ENCODE data around the gene ARHGEF17. TPM values are rescaled to one million over a fixed set of nuclear protein-coding genes. Genes with fewer than 3 reads are reported as not detected.

ARHGEF17 gene, protein sequence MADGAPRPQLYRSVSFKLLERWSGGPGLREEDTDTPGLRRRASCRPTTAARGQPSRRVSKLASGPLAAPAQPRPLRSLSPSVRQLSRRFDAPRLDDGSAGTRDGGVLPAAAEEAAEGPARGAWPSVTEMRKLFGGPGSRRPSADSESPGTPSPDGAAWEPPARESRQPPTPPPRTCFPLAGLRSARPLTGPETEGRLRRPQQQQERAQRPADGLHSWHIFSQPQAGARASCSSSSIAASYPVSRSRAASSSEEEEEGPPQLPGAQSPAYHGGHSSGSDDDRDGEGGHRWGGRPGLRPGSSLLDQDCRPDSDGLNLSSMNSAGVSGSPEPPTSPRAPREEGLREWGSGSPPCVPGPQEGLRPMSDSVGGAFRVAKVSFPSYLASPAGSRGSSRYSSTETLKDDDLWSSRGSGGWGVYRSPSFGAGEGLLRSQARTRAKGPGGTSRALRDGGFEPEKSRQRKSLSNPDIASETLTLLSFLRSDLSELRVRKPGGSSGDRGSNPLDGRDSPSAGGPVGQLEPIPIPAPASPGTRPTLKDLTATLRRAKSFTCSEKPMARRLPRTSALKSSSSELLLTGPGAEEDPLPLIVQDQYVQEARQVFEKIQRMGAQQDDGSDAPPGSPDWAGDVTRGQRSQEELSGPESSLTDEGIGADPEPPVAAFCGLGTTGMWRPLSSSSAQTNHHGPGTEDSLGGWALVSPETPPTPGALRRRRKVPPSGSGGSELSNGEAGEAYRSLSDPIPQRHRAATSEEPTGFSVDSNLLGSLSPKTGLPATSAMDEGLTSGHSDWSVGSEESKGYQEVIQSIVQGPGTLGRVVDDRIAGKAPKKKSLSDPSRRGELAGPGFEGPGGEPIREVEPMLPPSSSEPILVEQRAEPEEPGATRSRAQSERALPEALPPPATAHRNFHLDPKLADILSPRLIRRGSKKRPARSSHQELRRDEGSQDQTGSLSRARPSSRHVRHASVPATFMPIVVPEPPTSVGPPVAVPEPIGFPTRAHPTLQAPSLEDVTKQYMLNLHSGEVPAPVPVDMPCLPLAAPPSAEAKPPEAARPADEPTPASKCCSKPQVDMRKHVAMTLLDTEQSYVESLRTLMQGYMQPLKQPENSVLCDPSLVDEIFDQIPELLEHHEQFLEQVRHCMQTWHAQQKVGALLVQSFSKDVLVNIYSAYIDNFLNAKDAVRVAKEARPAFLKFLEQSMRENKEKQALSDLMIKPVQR (N-terminal part only)
- total RNA-seq, result under 1 TPM in 1 of 2 experiments, not detected in 1; 0.18 TPM

DNA sequence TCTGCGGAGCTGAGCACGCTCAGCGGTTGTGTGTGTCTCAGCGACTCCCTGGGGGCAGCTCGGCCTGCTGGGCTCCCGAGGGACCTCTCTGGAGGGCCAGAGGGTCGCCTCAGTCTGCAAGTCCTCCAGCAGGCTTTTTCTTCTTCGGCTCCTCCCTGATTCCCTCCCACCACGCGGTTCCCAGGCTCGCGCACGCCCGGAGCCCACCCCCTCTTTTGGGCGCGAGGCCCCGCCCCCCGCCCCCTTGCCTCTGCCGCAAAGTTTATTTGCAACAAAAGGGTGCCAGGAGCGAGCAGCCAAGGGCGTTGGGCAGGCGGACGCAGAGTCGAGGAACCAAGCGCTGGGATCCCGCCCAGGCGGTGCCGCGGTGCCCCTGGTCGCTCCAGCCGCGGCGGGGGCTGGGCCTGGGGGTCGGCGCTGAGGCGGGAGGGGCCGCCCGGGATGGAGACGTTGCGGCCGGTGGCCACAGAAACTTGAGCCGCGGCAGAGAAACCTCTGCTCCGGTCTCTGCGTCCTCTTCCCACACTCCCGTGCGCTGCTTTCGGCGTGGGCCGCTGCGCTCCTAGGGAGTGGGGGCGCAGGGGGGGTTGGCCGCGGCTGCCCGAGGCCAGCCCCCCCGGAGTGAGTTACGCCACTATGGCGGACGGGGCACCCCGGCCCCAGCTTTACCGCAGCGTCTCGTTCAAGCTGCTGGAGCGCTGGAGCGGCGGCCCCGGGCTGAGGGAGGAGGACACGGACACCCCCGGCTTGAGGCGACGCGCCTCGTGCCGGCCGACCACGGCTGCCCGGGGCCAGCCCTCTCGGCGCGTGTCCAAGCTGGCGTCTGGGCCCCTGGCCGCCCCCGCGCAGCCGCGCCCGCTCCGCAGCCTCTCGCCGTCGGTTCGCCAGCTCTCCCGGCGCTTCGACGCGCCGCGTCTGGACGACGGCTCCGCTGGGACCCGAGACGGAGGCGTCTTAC, at the start of gene ARHGEF17:
ARHGEF17 (plus strand) TSS at position 274 of the 958 bp plus-strand sequence; CDS start at position 637, 363 bp downstream.
- Mint-ChIP-seq H3K36me3 (ENCODE audit: low read depth) (peaks cover 4% of the 10 kb centered on the region), H3K27me3 (ENCODE audit: low read depth) (peaks cover 28% of the 10 kb centered on the region), H3K9me3 (ENCODE audit: insufficient read depth) (no peaks in the 10 kb centered on the region), H3K4me1 (ENCODE audit: low read depth) (peaks cover 13% of the 10 kb centered on the region), H3K27ac (peak within 1 kb of the TSS; percentile 41), H3K4me3 (peak within 1 kb of the TSS; percentile 84)
- ChIA-PET POLR2A (no interaction called here), CTCF (interaction anchor here (0.9 to 6.8 kb wide), 14 partner anchors 10 to 318 kb away, joined by 3 to 93 read pairs (median 13); no protein-coding TSS in a partner anchor)
- peak; percentile 24 for ATAC-seq
- DNase-seq, result peak; percentile 40

DNA sequence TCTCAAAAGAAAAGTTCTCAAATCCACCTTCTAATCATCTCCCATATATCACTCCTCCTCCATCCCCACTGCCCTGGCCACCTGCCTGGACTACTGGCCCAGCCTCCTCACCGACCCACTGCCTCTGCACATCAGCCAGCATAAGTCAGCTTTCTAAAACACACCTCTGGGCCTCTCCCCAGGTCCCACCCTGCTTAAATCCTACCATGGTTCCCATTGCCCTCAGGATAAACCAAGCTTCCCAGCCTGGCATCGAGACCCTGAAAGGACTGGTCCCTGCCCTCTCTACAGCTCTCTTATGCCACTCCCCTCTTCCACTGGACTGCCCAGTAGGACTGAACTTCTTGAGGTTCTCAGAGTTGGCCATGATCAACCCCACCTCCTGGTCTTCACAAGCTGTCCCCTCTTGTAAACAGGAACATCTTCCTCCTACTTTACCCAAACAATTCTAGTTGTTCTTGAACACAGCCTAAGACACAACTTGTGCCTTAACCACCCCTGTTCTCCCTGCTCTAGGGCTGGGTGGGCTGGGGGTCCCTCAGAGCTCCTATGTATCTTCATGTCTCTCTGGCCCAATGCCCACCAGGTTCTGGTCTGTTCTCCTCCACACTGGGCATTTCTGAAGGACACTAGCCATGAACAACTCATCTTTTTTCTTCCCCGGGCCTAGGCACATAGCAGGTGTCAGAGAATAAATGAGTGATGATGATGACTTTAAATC, 48.5 kb upstream of the ARHGEF17 start:
- H3K36me3 Mint-ChIP-seq (ENCODE audit: low read depth), result no peaks in the 10 kb centered on the region
- DNase-seq (no peak), ATAC-seq (no peak)
- H3K27ac Mint-ChIP-seq, result no peak overlapping the region
- no peaks in the 10 kb centered on the region for H3K9me3 Mint-ChIP-seq (ENCODE audit: insufficient read depth)
- POLR2A ChIA-PET, result no interaction called here
- H3K4me3 Mint-ChIP-seq, result no peak overlapping the region
- H3K4me1 Mint-ChIP-seq (ENCODE audit: low read depth), result no peaks in the 10 kb centered on the region
- peaks cover 28% of the 10 kb centered on the region for H3K27me3 Mint-ChIP-seq (ENCODE audit: low read depth)
- CTCF ChIA-PET, result no interaction called here

DNA sequence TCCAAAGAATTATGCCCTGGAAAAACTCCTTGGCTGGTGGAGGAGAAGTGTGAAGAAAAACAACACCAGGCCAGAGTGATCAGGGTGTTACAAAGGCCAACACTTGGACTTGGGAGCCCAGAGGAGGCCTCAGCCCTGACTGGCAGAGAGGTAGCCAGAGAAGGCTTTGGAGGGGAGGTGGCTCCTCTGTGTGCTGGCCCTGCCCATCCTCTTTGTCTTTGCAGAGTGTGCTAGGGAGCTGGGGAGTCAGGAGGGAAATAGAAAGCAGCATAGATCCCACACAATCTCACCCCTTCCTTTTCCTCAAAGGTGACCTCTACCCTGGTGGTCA, 48.0 kb upstream of the ARHGEF17 start:
- ChIA-PET CTCF (no interaction called here), POLR2A (no interaction called here)
- no peak overlapping the region for H3K4me3 Mint-ChIP-seq
- ATAC-seq (no peak), DNase-seq (no peak)
- peaks cover 33% of the 10 kb centered on the region for H3K27me3 Mint-ChIP-seq (ENCODE audit: low read depth)
- H3K36me3 Mint-ChIP-seq (ENCODE audit: low read depth), result no peaks in the 10 kb centered on the region
- H3K4me1 Mint-ChIP-seq (ENCODE audit: low read depth), result no peaks in the 10 kb centered on the region
- no peak overlapping the region for H3K27ac Mint-ChIP-seq
- no peaks in the 10 kb centered on the region for H3K9me3 Mint-ChIP-seq (ENCODE audit: insufficient read depth)

DNA sequence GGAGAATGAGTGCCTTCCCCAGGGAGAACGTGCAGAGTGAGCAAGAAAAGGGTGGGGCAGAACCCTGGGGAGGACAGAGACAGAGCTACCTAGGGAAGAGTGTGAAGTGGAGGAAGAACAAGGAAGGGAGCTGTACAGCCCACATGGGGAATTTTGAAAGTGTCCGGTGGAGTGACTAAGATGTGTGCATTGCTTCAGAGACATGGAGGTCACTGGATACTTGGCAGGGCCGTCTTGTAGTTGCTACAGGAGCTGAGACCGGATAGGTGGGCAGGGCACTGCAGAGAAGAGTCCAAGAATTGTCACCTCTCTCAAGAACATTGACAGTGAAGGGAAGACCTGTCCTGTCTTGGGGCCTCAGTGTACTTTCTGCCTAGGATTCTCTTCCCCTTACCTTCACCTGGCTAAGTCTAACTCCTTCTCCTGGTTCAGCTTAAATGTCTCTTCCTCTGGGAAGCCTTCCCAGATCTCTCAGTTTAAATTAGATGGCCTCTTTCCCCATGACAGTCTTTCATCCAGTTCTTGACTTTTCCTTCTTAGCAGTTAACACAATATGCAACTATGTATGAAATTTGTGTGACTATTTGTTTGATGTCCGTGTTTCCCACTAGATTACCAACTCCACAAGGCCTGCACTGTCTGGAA, 45.1 kb upstream of the ARHGEF17 start:
- H3K4me3 Mint-ChIP-seq, result no peak overlapping the region
- peaks cover 50% of the 10 kb centered on the region for H3K27me3 Mint-ChIP-seq (ENCODE audit: low read depth)
- no peak overlapping the region for H3K27ac Mint-ChIP-seq
- H3K4me1 Mint-ChIP-seq (ENCODE audit: low read depth), result no peaks in the 10 kb centered on the region
- POLR2A ChIA-PET, result no interaction called here
- ATAC-seq, result no peak
- no peaks in the 10 kb centered on the region for H3K9me3 Mint-ChIP-seq (ENCODE audit: insufficient read depth)
- DNase-seq, result no peak
- CTCF ChIA-PET, result interaction anchor here (0.6 to 1.4 kb wide), 3 partner anchors 26 to 1042 kb away, joined by 3 to 5 read pairs (median 5); no protein-coding TSS in a partner anchor
- H3K36me3 Mint-ChIP-seq (ENCODE audit: low read depth), result no peaks in the 10 kb centered on the region

DNA sequence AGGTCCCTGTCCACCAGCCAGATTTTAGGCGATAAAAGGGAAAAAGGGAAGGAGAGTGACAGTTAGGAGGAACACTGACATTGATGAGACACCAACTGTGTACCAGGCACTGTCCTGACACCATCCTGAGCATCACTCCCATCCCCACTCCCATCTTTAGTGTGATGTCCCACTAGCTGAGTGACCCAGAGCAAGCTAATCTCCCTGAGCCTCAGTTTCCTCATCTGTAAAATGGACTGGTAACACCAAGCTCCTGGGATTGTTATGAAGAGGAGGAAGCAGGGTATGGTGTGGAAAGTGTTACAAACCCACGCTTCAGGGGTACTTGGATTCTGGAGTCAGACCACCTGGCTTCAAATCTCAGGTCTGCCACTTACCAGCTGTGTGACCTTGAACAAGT, 44.4 kb upstream of the ARHGEF17 start:
- Mint-ChIP-seq H3K36me3 (ENCODE audit: low read depth) (no peaks in the 10 kb centered on the region), H3K9me3 (ENCODE audit: insufficient read depth) (no peaks in the 10 kb centered on the region), H3K27me3 (ENCODE audit: low read depth) (peaks cover 50% of the 10 kb centered on the region), H3K27ac (no peak overlapping the region), H3K4me1 (ENCODE audit: low read depth) (no peaks in the 10 kb centered on the region), H3K4me3 (no peak overlapping the region)
- DNase-seq (no peak), ATAC-seq (no peak)
- ChIA-PET CTCF (interaction anchor here (0.6 kb wide), 1 partner anchor 64 kb away, joined by 3 read pairs; no protein-coding TSS in a partner anchor), POLR2A (no interaction called here)

DNA sequence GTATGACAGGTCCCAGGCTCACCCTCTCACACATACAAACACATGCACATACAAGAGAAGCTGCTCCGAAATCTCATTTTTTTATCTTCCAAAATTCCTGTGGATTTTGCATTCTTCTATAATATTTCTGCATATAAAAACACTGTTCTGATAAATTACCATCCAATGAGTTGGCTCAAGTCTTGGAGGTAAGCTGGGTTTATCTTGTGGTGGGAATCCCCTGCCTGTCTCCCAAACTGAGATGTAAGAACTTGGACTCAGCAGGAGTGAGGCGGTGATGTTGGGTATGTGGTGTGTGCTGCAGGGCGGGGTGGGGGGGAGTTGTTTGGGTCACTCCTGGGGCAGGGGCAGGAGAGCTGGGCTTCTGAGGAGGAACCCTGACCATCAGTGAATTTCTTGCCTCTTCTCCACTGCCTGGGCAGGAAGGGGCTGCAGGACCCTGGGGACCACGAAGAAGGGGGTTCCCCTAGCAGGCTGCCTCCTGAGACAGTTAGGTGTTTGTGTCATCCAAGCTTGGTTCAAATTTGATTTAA, 42.7 kb upstream of the ARHGEF17 start:
- Mint-ChIP-seq H3K27ac (no peak overlapping the region), H3K9me3 (ENCODE audit: insufficient read depth) (no peaks in the 10 kb centered on the region), H3K4me3 (no peak overlapping the region), H3K27me3 (ENCODE audit: low read depth) (peaks cover 44% of the 10 kb centered on the region), H3K36me3 (ENCODE audit: low read depth) (no peaks in the 10 kb centered on the region), H3K4me1 (ENCODE audit: low read depth) (no peaks in the 10 kb centered on the region)
- no peak for DNase-seq
- ChIA-PET POLR2A (no interaction called here), CTCF (interaction anchor here (1.4 to 1.9 kb wide), 2 partner anchors 24 to 86 kb away, joined by 3 to 5 read pairs; no protein-coding TSS in a partner anchor)
- ATAC-seq, result no peak

DNA sequence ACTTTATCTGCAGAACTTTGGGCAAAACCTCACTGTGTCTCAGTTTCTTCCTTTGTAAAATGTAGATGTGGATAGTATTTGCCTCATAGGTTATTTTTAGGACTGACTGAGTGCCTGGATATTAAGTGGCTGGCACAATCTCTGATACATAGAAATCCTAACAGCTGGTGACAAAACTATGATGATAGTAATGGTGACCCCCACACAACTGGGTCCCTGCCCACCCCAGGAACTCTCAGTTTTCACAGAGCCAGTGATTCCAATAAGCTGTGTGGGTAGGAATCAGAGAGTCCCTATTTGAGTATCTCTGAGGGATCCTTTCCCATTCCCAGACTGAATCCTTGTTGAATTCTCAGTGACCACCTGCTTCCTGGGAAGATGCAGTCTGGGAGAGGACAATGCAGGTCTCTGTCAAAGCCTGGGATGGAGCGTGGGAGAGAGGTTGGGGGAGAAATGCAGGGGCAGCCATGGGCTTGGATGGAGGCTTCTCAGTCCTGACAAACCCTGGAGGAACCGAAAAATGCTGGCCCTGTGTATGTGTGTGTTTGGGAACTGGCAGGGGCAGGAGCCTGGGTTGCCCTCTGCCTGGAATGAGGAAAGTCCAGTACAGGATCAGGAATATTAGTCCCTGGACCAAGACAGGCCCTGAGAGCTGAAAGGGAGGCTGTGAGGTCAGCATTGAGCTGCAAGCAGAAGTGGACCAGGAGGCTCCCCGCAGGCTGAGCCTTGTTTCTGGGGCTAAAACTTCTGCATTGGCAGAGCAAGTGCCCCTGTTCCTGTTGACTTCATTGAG, 42.0 kb upstream of the ARHGEF17 start:
- no peak overlapping the region for H3K4me3 Mint-ChIP-seq
- H3K27me3 Mint-ChIP-seq (ENCODE audit: low read depth), result peaks cover 44% of the 10 kb centered on the region
- CTCF ChIA-PET, result interaction anchor here (1.0 to 1.9 kb wide), 3 partner anchors 23 to 85 kb away, joined by 3 to 5 read pairs (median 3); no protein-coding TSS in a partner anchor
- H3K4me1 Mint-ChIP-seq (ENCODE audit: low read depth), result no peaks in the 10 kb centered on the region
- DNase-seq (no peak), ATAC-seq (no peak)
- no peaks in the 10 kb centered on the region for H3K9me3 Mint-ChIP-seq (ENCODE audit: insufficient read depth)
- H3K27ac Mint-ChIP-seq, result no peak overlapping the region
- POLR2A ChIA-PET, result no interaction called here
- no peaks in the 10 kb centered on the region for H3K36me3 Mint-ChIP-seq (ENCODE audit: low read depth)

DNA sequence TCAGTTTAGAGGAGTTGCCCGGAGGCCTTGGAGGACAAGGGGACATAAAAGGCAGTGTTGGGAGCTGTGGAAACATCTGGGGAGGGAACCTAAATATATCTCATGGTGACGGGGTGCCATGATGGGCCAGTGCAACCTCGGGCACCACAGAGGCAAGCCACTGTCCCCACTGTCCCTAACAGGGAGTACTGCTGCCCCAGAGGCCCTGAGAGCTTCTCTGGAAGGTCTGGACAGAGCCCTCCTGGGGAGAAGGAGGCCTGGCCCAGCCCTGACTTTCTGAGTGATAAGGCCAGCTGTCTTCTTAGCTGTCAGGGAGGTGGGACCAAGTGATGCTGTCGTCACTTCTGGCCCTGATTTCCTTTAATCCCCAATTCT, 41.4 kb upstream of the ARHGEF17 start:
- POLR2A ChIA-PET, result no interaction called here
- Mint-ChIP-seq H3K27ac (no peak overlapping the region), H3K4me1 (ENCODE audit: low read depth) (no peaks in the 10 kb centered on the region), H3K36me3 (ENCODE audit: low read depth) (no peaks in the 10 kb centered on the region), H3K27me3 (ENCODE audit: low read depth) (peaks cover 44% of the 10 kb centered on the region), H3K9me3 (ENCODE audit: insufficient read depth) (no peaks in the 10 kb centered on the region), H3K4me3 (no peak overlapping the region)
- CTCF ChIA-PET, result interaction anchor here (1.0 to 1.9 kb wide), 2 partner anchors 29 to 85 kb away, joined by 3 to 5 read pairs; no protein-coding TSS in a partner anchor
- ATAC-seq, result no peak
- DNase-seq, result no peak

DNA sequence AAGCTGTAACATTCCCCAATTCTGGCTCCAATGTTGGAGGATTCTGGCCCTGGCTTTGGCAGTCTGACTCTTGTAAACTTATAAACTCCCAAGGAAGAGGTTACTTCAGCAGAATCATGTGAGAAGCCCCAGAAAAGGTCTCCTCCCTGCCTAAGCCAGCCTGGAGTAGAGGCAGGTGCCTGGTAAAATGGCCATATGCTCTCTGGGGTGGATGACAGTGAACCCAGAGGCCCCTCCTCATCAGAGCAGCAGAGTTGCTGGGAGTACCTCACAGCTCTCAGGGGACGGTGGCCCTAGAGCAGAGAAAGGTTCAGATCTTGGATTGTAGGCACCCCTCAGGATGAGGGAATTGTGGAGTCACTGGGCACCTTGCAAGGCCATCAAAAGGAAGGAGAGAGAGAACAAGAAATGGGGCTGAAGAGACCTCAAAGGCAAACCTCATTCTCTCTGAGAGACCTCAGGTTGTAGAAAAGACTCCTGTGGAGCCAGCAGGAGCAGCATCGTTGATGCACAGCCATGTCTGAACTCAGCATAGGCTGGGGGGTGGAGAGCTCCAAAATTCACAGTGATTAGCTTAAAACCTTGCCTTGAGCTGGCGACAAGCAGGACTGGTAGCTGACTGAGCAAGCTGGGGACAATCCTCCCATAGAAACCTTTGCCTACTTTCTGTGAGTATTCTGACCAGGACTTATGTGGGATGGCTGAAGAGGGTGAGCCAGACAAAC, 40.8 kb upstream of the ARHGEF17 start:
- H3K4me3 Mint-ChIP-seq, result no peak overlapping the region
- no peak for DNase-seq
- H3K4me1 Mint-ChIP-seq (ENCODE audit: low read depth), result no peaks in the 10 kb centered on the region
- ChIA-PET CTCF (interaction anchor here (0.8 to 1.9 kb wide), 5 partner anchors 14 to 84 kb away, joined by 3 to 5 read pairs (median 3); no protein-coding TSS in a partner anchor), POLR2A (interaction anchor here (1.1 kb wide), 1 partner anchor 438 kb away, joined by 3 read pairs; no protein-coding TSS in a partner anchor)
- H3K27ac Mint-ChIP-seq, result no peak overlapping the region
- peaks cover 39% of the 10 kb centered on the region for H3K27me3 Mint-ChIP-seq (ENCODE audit: low read depth)
- no peaks in the 10 kb centered on the region for H3K9me3 Mint-ChIP-seq (ENCODE audit: insufficient read depth)
- ATAC-seq, result no peak
- no peaks in the 10 kb centered on the region for H3K36me3 Mint-ChIP-seq (ENCODE audit: low read depth)
